ENCODE data around the gene PDE6D.

Gene PDE6D

DNA sequence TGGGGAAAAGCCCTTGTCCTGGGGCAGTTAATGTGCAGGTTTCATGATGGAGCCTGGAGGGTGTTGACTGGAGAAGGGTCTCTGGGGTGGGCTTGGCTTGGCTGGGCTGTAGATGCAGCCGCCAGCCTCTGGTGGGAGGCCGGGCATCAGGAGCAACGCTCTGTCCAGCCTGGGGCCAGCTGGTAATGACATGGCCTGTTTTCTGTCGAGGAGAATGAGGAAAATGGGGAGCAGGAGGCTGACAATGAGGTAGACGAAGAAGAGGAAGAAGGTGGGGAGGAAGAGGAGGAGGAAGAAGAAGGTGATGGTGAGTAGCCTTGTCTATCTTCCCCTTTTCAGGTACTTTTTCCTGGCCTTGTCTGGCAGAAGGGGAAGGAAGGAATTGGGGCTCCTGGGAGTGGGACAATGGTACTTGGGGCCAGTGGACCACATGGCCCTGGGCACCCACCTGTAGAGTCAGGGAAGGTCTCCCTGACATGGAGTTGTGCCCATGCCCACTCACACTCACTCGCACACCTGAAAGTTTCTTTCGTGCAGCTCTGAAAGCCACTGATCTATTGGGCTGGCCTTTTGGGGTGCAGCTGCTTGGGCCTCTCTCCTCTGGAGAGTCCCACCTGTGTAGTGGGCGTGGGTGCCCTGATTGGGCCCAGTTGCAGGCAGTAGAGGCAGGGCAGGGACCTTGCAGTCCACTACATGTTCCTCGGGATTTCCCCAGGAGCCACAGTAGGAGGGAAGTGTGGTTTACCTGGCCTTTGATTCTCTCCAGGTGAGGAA is 69.2 kb downstream of the PDE6D start:
- H3K27me3 ChIP-seq (ENCODE audit: insufficient read depth, low read depth), result no peaks in the 10 kb centered on the region
- peaks cover 30% of the 10 kb centered on the region for H3K4me1 ChIP-seq (ENCODE audit: low read depth, poor library complexity, severe bottlenecking)
- peaks cover 22% of the 10 kb centered on the region; the same call in 1 of the 2 replicates for H3K36me3 ChIP-seq (ENCODE audit: insufficient read depth)
- H3K27ac ChIP-seq, result peak overlapping the region; percentile 100
- peaks cover 43% of the 10 kb centered on the region for H3K79me2 ChIP-seq (ENCODE audit: insufficient read depth, low read depth)
- H3K9ac ChIP-seq, result peak overlapping the region; percentile 99
- TF ChIP-seq, protein P1, sequence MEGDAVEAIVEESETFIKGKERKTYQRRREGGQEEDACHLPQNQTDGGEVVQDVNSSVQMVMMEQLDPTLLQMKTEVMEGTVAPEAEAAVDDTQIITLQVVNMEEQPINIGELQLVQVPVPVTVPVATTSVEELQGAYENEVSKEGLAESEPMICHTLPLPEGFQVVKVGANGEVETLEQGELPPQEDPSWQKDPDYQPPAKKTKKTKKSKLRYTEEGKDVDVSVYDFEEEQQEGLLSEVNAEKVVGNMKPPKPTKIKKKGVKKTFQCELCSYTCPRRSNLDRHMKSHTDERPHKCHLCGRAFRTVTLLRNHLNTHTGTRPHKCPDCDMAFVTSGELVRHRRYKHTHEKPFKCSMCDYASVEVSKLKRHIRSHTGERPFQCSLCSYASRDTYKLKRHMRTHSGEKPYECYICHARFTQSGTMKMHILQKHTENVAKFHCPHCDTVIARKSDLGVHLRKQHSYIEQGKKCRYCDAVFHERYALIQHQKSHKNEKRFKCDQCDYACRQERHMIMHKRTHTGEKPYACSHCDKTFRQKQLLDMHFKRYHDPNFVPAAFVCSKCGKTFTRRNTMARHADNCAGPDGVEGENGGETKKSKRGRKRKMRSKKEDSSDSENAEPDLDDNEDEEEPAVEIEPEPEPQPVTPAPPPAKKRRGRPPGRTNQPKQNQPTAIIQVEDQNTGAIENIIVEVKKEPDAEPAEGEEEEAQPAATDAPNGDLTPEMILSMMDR (conservative IDR thresholded peaks at IDR 0.05; ENCODE audit: low read depth, low read length), result no peak
- H3K4me2 ChIP-seq, result peak overlapping the region; percentile 99
- H3K4me3 ChIP-seq (IDR thresholded peaks at IDR 0.05; ENCODE audit: insufficient read depth, low read depth, low read length), result peak overlapping the region; percentile 65
- H2AFZ ChIP-seq (ENCODE audit: low read depth), result no peak overlapping the region
- H4K20me1 ChIP-seq (ENCODE audit: insufficient read depth), result peaks cover 25% of the 10 kb centered on the region

GRCh38 chr2:231710799-231711676 is 70.0 kb downstream of the PDE6D start:
- Histone ChIP-seq H3K9ac (peak overlapping the region; percentile 99), H2AFZ (ENCODE audit: low read depth) (no peak overlapping the region), H3K4me3 (IDR thresholded peaks at IDR 0.05; ENCODE audit: insufficient read depth, low read depth, low read length) (peak overlapping the region; percentile 65), H3K27ac (peak overlapping the region; percentile 100), H4K20me1 (ENCODE audit: insufficient read depth) (peaks cover 25% of the 10 kb centered on the region), H3K4me1 (ENCODE audit: low read depth, poor library complexity, severe bottlenecking) (peaks cover 30% of the 10 kb centered on the region), H3K79me2 (ENCODE audit: insufficient read depth, low read depth) (peaks cover 46% of the 10 kb centered on the region), H3K4me2 (peak overlapping the region; percentile 99), H3K27me3 (ENCODE audit: insufficient read depth, low read depth) (no peaks in the 10 kb centered on the region), H3K36me3 (ENCODE audit: insufficient read depth) (peaks cover 22% of the 10 kb centered on the region; the same call in 1 of the 2 replicates)
- TF ChIP-seq, protein P1 (conservative IDR thresholded peaks at IDR 0.05; ENCODE audit: low read depth, low read length), result no peak; the same call in 1 of the 2 replicates

- Histone ChIP-seq H3K4me3 (IDR thresholded peaks at IDR 0.05; ENCODE audit: insufficient read depth, low read depth, low read length) (peak overlapping the region; percentile 43), H3K27me3 (ENCODE audit: insufficient read depth, low read depth) (no peaks in the 10 kb centered on the region), H4K20me1 (ENCODE audit: insufficient read depth) (peaks cover 25% of the 10 kb centered on the region), H3K4me2 (peak overlapping the region; percentile 99), H3K79me2 (ENCODE audit: insufficient read depth, low read depth) (peaks cover 55% of the 10 kb centered on the region), H3K27ac (peak overlapping the region; percentile 100), H3K4me1 (ENCODE audit: low read depth, poor library complexity, severe bottlenecking) (peaks cover 38% of the 10 kb centered on the region), H3K36me3 (ENCODE audit: insufficient read depth) (peaks cover 22% of the 10 kb centered on the region; the same call in 1 of the 2 replicates), H3K9ac (peak overlapping the region; percentile 99), H2AFZ (ENCODE audit: low read depth) (no peak overlapping the region)
- TF ChIP-seq, protein P1 (conservative IDR thresholded peaks at IDR 0.05; ENCODE audit: low read depth, low read length), result peak; percentile 48
These were observed 70.9 kb downstream of the PDE6D start for GRCh38 chr2:231709981-231710798.

GRCh38 chr2:231709636-231709980 is 71.5 kb downstream of the PDE6D start:
- Histone ChIP-seq H3K4me2 (peak overlapping the region; percentile 81), H2AFZ (ENCODE audit: low read depth) (no peak overlapping the region), H3K4me3 (IDR thresholded peaks at IDR 0.05; ENCODE audit: insufficient read depth, low read depth, low read length) (no peak overlapping the region), H3K27ac (peak overlapping the region; percentile 100), H3K9ac (peak overlapping the region; percentile 99), H3K27me3 (ENCODE audit: insufficient read depth, low read depth) (no peaks in the 10 kb centered on the region), H3K36me3 (ENCODE audit: insufficient read depth) (peaks cover 22% of the 10 kb centered on the region; the same call in 1 of the 2 replicates), H4K20me1 (ENCODE audit: insufficient read depth) (peaks cover 25% of the 10 kb centered on the region), H3K79me2 (ENCODE audit: insufficient read depth, low read depth) (peaks cover 58% of the 10 kb centered on the region), H3K4me1 (ENCODE audit: low read depth, poor library complexity, severe bottlenecking) (peaks cover 35% of the 10 kb centered on the region)
- TF ChIP-seq, protein P1 (conservative IDR thresholded peaks at IDR 0.05; ENCODE audit: low read depth, low read length), result no peak
